ENCODE data around the gene IGFBP4.

- TF ChIP-seq, protein P1, sequence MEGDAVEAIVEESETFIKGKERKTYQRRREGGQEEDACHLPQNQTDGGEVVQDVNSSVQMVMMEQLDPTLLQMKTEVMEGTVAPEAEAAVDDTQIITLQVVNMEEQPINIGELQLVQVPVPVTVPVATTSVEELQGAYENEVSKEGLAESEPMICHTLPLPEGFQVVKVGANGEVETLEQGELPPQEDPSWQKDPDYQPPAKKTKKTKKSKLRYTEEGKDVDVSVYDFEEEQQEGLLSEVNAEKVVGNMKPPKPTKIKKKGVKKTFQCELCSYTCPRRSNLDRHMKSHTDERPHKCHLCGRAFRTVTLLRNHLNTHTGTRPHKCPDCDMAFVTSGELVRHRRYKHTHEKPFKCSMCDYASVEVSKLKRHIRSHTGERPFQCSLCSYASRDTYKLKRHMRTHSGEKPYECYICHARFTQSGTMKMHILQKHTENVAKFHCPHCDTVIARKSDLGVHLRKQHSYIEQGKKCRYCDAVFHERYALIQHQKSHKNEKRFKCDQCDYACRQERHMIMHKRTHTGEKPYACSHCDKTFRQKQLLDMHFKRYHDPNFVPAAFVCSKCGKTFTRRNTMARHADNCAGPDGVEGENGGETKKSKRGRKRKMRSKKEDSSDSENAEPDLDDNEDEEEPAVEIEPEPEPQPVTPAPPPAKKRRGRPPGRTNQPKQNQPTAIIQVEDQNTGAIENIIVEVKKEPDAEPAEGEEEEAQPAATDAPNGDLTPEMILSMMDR (conservative IDR thresholded peaks at IDR 0.05; ENCODE audit: low read depth, low read length): no peak
- TF ChIP-seq MXI1 (IDR thresholded peaks at IDR 0.05; ENCODE audit: borderline replicate concordance, low read depth, low read length): no peak
- TF ChIP-seq CEBPB (IDR thresholded peaks at IDR 0.05; ENCODE audit: low read depth, low read length): no peak
- no peak for TF ChIP-seq RAD21 (IDR thresholded peaks at IDR 0.05; ENCODE audit: low read length)
- 0 out of 2 replicates have a peak, but pooled peaks have one; percentile 13 for TF ChIP-seq POLR2A (IDR thresholded peaks at IDR 0.05; ENCODE audit: low read depth, low read length)
- TF ChIP-seq SMC3 (IDR thresholded peaks at IDR 0.05; ENCODE audit: low read depth, low read length): no peak
- TF ChIP-seq, protein P2, sequence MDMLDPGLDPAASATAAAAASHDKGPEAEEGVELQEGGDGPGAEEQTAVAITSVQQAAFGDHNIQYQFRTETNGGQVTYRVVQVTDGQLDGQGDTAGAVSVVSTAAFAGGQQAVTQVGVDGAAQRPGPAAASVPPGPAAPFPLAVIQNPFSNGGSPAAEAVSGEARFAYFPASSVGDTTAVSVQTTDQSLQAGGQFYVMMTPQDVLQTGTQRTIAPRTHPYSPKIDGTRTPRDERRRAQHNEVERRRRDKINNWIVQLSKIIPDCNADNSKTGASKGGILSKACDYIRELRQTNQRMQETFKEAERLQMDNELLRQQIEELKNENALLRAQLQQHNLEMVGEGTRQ (IDR thresholded peaks at IDR 0.05; ENCODE audit: low read depth, low read length): no peak
- TF ChIP-seq MAZ (IDR thresholded peaks at IDR 0.05; ENCODE audit: borderline replicate concordance, low read depth, low read length): no peak
- TF ChIP-seq RCOR1 (IDR thresholded peaks at IDR 0.05; ENCODE audit: insufficient replicate concordance, low read length): no peak
- TF ChIP-seq FOS (IDR thresholded peaks at IDR 0.05; ENCODE audit: low read depth, low read length): no peak
- TF ChIP-seq, protein P3, sequence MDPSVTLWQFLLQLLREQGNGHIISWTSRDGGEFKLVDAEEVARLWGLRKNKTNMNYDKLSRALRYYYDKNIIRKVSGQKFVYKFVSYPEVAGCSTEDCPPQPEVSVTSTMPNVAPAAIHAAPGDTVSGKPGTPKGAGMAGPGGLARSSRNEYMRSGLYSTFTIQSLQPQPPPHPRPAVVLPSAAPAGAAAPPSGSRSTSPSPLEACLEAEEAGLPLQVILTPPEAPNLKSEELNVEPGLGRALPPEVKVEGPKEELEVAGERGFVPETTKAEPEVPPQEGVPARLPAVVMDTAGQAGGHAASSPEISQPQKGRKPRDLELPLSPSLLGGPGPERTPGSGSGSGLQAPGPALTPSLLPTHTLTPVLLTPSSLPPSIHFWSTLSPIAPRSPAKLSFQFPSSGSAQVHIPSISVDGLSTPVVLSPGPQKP (IDR thresholded peaks at IDR 0.05; ENCODE audit: borderline replicate concordance, low read depth, low read length): no peak
- no peak for TF ChIP-seq MAFK (IDR thresholded peaks at IDR 0.05; ENCODE audit: low read depth, low read length)
- TF ChIP-seq BHLHE40 (IDR thresholded peaks at IDR 0.05; ENCODE audit: low read depth, low read length): no peak
These were observed 26.8 kb downstream of the IGFBP4 start for GRCh38 chr17:40469805-40470675.
